GM18867 (cell line): ENCODE measurements around the gene PRKAG3.
"Not testable (repeated sequence)": the region's sequence is repeated elsewhere in the genome, so short reads cannot be mapped to it uniquely, and the experiment has no call there.

Source experiments
- ATAC-seq: cut with Tn5 transposase; IDR thresholded peaks from one replicate; pipeline ENCODE4 v1.9.1; 2021; ENCODE audit warnings: mild to moderate bottlenecking, moderate library complexity; ENCODE audit not compliant: unreplicated experiment

The PRKAG3 gene

GRCh38 chr2:218863021-218863520, 31.5 kb upstream of the PRKAG3 start:
- ATAC-seq, result no peak

GRCh38 chr2:218861645-218862318, 30.2 kb upstream of the PRKAG3 start:
- no peak for ATAC-seq

- ATAC-seq, result no peak
Measured at GRCh38 chr2:218860950-218861381, 29.4 kb upstream of the PRKAG3 start.

- ATAC-seq, result no peak
Measured at GRCh38 chr2:218859988-218860831, 28.6 kb upstream of the PRKAG3 start.

GRCh38 chr2:218859556-218859987, 28.0 kb upstream of the PRKAG3 start, which contains the start of gene WNT6:
TSS of gene WNT6 (plus strand) at chr2:218859805. CDS start at chr2:218860038, 233 bp downstream.
- ATAC-seq, result no peak

GRCh38 chr2:218858671-218859555, 27.3 kb upstream of the PRKAG3 start:
- ATAC-seq, result no peak

GRCh38 chr2:218858138-218858445, 26.5 kb upstream of the PRKAG3 start:
- ATAC-seq, result no peak

GRCh38 chr2:218857371-218858137, 26.0 kb upstream of the PRKAG3 start:
- ATAC-seq, result no peak

GRCh38 chr2:218856896-218857243, 25.3 kb upstream of the PRKAG3 start:
- no peak for ATAC-seq

- no peak for ATAC-seq
Measured at GRCh38 chr2:218856167-218856895, 24.7 kb upstream of the PRKAG3 start.

- no peak for ATAC-seq
Measured at GRCh38 chr2:218855305-218856166, 23.9 kb upstream of the PRKAG3 start.

- no peak for ATAC-seq
Measured at GRCh38 chr2:218854860-218855259, 23.3 kb upstream of the PRKAG3 start.

GRCh38 chr2:218853766-218854165, 22.2 kb upstream of the PRKAG3 start:
- no peak for ATAC-seq

GRCh38 chr2:218852911-218853667, 21.5 kb upstream of the PRKAG3 start:
- no peak for ATAC-seq

- no peak for ATAC-seq
Measured at GRCh38 chr2:218851286-218851685, 19.7 kb upstream of the PRKAG3 start.

- ATAC-seq, result no peak
Measured at GRCh38 chr2:218850796-218851195, 19.2 kb upstream of the PRKAG3 start.

- no peak for ATAC-seq
Measured at GRCh38 chr2:218849721-218850120, 18.1 kb upstream of the PRKAG3 start.

GRCh38 chr2:218846963-218847362, 15.4 kb upstream of the PRKAG3 start:
- ATAC-seq, result not testable (repeated sequence)
